Choroid plexus epithelial cell (primary cell): ENCODE data around the gene LRRC15.

ENCODE experiments used
- DNase-seq: peaks from one replicate; pipeline ENCODE4 v3.0.0-alpha.2; 2010; ENCODE audit warnings: low read depth
- H3K4me3 ChIP-seq: 2 replicates; pipeline ENCODE4 v1.5.1; 2011; ENCODE audit warnings: low read depth, mild to moderate bottlenecking, control low read depth, low read length, moderate library complexity
- TF ChIP-seq, protein P1 (sequence below): conservative IDR thresholded peaks from 2 replicates; pipeline ENCODE4 v1.5.1; 2011; ENCODE audit warnings: low read depth, mild to moderate bottlenecking, control low read depth, inconsistent platforms, low read length, moderate library complexity

LRRC15 gene

DNA sequence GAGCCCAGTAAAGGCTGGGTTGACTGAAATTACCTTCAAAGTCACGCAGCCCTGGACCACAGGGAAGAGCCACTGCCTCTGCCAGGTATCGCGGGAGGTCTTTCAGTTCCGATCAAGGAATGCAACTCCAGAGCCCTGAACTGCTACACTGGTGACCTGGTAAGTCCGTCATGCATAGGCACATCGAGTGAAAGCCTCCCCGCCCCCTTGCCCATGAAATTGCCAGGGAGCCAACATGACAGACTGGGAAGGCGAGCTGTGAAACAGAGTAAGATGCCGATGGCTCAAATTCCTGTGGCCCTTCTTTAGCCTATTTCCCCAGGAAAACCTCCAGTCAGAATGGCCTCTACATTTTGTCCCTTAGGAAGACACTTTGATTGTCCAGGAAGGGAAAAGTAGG lies 31.8 kb upstream of the LRRC15 start:
- no peak for DNase-seq
- TF ChIP-seq, protein P1, sequence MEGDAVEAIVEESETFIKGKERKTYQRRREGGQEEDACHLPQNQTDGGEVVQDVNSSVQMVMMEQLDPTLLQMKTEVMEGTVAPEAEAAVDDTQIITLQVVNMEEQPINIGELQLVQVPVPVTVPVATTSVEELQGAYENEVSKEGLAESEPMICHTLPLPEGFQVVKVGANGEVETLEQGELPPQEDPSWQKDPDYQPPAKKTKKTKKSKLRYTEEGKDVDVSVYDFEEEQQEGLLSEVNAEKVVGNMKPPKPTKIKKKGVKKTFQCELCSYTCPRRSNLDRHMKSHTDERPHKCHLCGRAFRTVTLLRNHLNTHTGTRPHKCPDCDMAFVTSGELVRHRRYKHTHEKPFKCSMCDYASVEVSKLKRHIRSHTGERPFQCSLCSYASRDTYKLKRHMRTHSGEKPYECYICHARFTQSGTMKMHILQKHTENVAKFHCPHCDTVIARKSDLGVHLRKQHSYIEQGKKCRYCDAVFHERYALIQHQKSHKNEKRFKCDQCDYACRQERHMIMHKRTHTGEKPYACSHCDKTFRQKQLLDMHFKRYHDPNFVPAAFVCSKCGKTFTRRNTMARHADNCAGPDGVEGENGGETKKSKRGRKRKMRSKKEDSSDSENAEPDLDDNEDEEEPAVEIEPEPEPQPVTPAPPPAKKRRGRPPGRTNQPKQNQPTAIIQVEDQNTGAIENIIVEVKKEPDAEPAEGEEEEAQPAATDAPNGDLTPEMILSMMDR: no peak
- H3K4me3 ChIP-seq: no peak overlapping the region

DNA sequence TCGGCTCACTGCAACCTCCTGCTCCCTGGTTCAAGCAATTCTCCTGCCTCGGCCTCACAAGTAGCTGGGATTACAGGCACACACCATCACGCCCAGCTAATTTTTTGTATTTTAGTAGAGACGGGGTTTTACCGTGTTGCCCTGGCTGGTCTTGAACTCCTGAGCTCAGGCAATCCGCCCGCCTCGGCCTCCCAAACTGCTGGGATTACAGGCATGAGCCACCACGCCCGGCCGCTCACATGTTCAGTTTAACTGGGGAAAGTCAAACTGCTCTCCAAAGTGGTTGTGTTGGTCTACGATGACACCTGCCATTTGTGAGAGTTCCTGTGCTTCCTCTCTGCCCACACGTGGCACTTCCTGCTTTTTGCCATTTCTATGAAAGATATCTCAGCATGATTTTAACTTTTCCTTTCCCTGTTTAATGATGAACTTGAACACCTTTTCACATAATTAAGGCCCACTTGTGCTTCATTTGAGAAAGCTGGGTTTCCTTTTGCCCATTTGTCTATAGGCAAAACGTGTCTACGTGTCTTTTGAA lies 30.4 kb upstream of the LRRC15 start:
- DNase-seq: no peak
- TF ChIP-seq, protein P1: no peak
- no peak overlapping the region for H3K4me3 ChIP-seq

DNA sequence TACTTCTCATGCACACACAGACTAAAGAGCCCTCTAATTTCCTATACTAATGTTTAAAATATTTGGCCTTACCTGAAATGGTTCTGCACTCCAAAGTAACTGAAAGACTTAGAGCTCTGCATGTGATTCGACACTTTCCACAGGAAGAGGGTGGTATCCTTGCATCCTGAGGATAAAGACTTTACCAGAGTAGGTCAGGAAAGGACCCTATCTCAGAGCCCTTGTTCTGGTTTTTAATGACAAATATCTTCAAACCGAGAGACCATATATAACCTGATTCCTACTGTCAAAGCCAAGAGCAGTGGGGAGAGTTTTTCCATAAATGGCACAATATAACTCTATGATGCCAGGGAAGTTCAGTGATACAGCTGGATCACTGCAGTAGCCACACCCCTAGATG lies 29.6 kb upstream of the LRRC15 start, which contains the start of gene GP5:
Gene GP5, minus strand, starts transcription at position 101 of the 400 bp plus-strand sequence. CDS start 984 bp downstream, outside the sequence.
- peak within 1 kb of the TSS; percentile 40 for H3K4me3 ChIP-seq
- TF ChIP-seq, protein P1: no peak
- DNase-seq: no peak

DNA sequence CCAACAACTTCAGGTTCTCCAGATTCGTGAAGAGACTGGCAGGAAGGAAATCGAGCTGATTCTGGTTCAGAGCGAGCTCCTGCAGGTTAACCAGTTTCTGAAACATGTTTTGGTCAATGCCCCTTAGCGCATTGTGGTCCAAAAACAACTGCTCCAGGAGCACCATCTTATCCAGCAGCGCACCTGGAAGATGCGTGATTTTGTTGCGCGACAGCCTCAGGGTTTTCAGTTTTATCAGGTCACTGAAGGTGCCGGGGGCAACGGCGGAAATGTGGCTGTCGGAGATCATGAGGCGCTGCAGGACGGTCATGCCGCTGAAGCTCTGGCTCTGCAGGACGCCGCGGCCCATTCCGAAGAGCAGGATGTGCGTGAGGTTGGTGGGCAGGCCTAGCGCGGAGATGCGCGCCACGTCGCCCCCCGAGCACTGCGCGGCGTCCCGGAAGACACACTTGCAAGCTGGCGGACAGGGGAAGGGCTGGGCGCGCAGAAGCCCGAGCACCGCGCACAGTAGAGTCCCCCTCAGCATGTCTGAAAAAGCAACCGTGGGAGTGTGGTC lies 28.3 kb upstream of the LRRC15 start:
- peak; percentile 11 for DNase-seq
- H3K4me3 ChIP-seq: peak overlapping the region; percentile 40
- TF ChIP-seq, protein P1: no peak

DNA sequence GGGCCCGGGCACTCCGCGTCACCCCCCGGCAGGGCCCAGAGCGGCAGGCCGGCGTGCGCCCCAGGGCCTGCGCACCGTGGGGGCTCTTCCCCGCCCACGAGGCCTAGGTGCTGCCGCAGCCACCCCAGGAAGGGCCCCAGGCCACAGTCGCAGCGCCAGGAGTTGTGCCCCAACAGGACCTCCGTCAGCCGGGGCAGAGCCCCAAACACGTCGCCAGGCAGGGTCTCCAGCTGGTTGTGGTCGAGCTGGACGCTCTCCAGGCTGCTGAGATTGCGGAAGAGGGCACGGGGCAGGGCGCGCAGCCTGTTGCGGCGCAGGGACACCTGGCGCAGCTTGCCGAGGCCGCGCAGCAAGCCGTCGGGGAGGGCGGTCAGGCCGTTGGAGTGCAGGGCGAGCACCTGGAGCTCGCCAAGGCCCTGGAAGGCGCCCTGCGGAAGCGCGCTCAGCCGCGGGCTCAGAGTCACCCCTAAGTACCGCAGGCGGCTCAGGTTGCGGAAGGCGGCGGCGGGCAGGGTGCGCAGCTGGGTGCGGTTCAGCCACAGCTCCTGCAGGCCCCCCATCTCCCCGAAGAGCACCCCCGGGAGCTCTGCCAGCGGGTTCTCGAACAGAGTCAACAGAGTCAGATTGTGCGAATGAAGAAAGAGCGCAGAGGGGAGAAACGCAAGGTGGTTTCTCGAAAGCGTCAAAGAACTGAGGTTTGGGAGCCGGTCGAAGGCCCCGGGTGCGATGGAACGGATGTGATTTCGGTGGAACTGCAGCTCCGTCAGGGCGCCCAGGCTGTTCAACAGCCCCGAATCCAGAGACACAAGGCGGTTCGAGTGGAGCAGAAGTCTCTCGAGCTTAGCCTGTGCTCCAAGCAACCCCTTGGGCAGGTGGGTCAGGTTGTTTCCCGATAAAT lies 27.6 kb upstream of the LRRC15 start:
- peak; percentile 55 for DNase-seq
- TF ChIP-seq, protein P1: no peak
- H3K4me3 ChIP-seq: no peak overlapping the region

DNA sequence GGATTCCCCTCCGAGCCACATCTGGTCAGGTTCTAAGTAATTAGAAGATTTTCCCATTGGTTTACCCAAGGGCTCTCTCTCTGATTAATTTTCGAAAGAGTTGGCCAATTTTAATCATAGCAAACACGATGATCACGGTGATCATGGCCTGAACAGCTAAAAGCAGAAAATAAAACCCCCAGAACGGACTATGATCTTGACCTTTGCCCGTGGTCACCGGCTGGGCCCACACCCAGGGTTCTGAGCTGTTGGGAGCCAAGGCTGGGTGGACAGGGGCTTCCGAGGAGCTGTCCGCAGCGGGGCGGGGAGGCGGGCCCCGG lies 27.0 kb upstream of the LRRC15 start:
- no peak for DNase-seq
- no peak overlapping the region for H3K4me3 ChIP-seq
- TF ChIP-seq, protein P1: no peak
